HG03280 (cell line): ENCODE data around the gene ZNF488.

Experiments used
- ATAC-seq: cut with Tn5 transposase; IDR thresholded peaks from one replicate; pipeline ENCODE4 v1.9.1; 2021; ENCODE audit warnings: mild to moderate bottlenecking, moderate library complexity; ENCODE audit not compliant: unreplicated experiment

Gene ZNF488

DNA sequence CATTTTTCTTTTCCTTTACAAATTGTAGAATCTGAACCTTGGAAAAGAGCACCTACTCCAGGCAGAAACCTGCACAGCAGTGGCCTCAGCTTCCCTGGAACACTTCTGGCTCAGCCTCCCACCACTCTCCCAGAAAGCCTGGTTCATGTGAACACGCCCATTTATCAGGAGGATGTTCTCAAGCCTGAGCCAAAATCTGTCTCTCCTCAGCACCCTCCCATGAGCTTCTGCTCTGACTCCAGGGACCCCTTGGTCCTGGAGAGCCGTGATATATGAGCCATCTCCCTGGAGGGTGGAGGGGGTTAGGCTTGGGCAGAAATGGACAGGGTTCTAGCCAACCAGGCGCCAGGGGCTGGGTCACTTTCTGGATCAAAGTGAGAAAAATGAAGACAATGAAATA is 51.7 kb downstream of the ZNF488 start:
- ATAC-seq = no peak

DNA sequence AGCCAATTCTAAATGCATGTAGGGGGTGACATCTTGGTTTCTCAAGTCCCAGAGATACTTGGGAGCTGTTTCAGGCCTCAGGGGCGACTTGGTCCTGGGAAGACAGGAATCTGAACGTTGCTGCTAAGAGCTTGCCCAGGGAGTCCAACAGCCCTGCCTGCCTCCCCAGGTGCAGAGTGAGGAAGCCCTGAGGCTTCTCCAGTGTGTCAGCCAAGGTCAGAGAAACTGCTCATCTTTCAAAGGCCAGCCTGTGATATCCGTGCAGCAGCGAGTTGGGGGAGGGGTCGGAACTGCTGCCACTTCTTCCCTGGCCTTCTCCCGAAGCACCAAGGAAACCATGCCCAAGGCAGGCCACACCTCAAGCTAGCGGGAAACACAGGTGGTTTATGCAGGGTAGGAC is 52.1 kb downstream of the ZNF488 start:
- no peak for ATAC-seq

DNA sequence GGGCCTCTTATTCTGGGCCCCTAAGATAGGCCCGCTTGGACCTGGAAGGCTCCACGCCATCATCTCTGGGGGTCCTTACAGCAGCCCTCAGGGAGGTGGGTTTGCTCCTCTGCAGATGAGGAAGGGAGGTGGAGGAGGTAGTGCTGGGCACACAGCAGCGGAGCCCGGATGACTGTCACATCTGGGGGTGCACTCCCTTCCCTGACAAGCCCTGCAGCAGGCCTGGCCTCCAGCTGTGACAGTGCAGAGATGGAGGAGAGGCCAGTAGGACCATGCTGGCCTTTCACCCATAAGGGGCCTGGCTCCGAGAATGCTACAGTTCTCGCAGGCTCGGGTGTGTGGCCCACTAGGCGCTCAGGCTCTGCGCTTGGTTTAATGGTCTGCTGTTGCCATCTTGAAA is 52.6 kb downstream of the ZNF488 start:
- ATAC-seq = no peak

DNA sequence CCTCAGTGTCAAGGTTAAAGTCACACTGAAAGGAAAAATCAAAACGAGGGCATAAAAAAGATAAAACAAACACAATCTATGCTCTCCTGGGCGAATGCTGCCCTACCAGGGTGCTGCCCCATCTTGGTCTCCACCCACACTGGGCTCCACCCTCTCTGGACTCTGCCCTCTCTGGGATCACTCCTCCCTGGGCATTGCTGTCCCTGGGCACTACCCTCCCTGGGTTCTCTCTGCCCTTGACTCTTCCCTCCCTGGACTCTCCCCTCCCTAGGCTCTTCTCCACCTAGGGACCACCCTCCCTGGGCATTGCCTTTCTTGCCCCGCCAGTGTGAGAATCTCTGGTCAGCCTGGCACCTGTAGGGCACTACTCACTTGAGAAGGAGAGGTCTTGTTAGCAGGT is 53.3 kb downstream of the ZNF488 start:
- ATAC-seq = no peak

DNA sequence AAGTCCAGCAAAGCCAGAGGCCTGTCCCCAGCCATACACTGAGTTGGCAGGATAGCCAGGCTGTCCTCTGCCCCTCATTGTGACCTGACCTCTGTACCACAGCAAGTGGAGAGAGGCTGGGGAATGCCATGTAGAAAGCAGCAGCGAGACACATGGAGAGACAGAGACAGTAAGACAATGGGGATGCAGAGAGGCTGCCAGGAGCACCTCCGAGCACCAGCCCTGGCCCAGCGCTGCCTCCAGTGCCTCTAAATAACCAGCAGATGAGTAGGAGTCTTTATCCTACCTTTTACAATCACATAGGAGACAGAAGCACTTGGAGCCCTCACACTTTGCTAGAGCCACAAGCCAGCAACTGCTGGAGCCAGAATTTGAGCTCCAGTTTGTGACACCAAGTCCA is 53.7 kb downstream of the ZNF488 start:
- ATAC-seq = no peak

DNA sequence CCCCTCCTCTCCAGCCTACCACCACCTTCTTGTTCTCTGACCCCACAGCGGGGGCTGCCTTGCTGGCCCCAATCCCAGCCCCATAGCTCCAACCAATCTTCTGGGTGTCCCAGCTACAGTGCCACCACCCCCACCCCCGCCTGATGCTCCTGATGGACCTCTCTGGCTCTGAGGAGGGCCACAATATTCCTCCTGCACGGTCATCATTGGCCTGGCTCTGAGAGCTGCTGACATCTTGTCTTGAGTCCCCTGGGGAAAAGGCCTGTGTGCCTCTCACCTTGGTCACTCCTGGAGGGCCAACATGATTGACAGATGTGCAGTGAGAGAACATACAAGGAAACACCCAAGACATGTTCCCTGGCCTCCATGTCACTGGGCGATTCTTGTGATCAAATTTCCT is 54.2 kb downstream of the ZNF488 start:
- ATAC-seq = no peak

DNA sequence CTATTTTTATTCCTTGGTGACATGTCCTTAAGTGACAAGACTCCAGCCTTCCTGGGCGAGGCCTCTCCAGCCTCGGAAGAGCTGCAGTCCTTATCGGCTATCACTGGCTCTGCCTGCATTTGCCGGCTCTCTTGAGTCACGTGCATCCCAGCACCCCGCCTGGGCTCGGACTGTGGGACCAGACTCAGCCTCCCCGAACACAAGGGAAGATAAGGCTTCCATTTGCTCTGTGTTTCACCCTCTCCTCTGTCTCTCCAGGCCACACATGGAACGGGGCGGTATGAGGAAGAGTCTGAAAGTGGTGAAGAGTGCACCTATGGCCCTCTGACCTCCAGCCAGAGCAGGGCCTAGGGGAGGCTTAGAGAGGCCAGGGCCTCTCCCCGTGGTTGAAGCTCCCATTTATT is 57.2 kb downstream of the ZNF488 start:
- no peak for ATAC-seq

DNA sequence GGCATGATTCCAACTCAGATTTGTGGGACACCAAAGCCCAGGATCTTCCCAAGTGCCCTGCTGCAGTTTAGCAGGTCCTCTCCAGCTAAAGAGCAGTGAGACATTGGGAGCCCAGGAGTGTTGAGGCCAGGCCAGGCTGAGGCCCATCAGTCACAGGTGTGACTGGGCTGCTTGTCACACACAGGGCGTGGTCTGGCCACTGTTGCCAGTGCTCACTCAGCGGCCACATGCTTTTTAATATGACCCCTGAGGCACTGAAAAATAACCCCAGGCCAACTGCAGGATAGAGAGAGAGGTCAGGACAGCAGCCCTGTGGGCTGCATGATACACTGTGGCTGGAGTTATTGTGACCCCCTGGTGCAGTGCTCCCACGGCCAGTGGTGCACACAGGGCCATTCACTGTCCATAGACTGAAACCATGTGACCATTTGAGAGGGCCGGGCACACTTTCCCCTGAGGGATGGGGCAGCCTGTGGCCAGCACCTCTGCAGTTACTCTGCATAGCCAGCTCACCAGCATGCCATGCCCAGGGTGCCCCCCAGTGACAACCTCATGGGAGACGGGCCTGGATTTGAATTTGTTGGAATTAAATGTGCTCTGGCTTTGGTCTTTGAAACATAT is 57.7 kb downstream of the ZNF488 start:
- no peak for ATAC-seq

DNA sequence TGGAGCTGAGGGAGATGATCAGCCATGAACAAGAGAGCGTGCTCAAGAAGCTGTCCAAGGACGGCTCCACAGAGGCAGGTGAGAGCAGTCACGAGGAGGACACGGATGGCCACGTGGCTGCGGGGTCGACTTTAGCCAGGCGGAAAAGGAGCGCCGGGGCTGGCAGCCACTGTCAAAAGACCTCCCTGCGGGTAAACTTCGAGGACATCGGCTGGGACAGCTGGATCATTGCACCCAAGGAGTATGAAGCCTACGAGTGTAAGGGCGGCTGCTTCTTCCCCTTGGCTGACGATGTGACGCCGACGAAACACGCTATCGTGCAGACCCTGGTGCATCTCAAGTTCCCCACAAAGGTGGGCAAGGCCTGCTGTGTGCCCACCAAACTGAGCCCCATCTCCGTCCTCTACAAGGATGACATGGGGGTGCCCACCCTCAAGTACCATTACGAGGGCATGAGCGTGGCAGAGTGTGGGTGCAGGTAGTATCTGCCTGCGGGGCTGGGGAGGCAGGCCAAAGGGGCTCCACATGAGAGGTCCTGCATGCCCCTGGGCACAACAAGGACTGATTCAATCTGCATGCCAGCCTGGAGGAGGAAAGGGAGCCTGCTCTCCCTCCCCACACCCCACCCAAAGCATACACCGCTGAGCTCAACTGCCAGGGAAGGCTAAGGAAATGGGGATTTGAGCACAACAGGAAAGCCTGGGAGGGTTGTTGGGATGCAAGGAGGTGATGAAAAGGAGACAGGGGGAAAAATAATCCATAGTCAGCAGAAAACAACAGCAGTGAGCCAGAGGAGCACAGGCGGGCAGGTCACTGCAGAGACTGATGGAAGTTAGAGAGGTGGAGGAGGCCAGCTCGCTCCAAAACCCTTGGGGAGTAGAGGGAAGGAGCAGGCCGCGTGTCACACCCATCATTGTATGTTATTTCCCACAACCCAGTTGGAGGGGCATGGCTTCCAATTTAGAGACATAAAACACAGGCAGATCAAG is 58.5 kb downstream of the ZNF488 start:
- no peak for ATAC-seq

DNA sequence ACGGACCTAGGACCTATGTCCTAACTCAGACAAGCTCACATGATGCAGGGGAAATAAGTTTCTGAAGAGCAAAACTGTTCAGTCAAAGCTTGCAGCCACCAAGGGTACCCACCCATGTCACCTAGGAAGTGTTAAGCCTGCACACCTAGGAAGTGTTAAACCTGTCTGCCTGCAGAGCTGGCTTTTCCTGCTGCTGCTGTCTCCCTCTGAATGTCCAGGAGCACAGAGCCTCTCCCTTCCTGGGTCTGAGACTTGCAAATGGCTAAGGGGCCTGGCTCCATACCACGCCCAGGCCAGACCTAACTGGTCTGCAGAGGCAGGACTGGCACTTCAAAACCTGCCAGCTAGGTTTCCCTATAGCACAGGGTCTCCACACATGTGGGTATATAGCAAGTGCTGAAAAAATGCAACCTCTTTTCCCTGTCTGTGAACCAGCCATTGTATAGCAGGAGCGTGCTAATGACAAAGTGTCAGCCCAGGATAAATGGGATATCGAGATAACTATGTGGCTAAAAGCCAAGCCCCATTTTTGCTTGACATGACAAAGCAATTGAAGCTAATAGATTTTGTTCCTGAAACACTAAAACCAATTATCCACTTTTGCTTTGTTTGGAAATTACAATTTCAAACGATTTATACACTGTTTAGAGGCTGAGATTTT is 60.3 kb downstream of the ZNF488 start:
- ATAC-seq = no peak

DNA sequence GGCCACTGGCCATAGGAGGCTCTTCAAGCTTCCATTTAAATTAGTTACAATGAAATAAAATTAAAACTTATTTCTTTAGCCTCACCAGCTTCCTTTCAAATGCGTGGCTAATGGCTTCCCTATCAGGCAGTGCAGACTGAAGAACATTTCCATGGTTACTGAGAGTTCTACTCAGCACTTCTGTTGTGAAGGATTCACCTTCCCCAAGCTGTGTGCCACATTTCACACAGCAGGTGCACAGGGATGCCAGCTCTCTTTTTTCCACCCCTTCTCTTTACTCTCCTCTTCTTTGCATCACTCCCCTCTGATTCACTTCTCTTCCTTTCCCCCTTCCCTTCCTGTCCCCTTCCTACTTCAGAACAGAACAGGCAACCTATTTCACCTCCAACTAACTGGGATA is 61.0 kb downstream of the ZNF488 start:
- no peak for ATAC-seq

DNA sequence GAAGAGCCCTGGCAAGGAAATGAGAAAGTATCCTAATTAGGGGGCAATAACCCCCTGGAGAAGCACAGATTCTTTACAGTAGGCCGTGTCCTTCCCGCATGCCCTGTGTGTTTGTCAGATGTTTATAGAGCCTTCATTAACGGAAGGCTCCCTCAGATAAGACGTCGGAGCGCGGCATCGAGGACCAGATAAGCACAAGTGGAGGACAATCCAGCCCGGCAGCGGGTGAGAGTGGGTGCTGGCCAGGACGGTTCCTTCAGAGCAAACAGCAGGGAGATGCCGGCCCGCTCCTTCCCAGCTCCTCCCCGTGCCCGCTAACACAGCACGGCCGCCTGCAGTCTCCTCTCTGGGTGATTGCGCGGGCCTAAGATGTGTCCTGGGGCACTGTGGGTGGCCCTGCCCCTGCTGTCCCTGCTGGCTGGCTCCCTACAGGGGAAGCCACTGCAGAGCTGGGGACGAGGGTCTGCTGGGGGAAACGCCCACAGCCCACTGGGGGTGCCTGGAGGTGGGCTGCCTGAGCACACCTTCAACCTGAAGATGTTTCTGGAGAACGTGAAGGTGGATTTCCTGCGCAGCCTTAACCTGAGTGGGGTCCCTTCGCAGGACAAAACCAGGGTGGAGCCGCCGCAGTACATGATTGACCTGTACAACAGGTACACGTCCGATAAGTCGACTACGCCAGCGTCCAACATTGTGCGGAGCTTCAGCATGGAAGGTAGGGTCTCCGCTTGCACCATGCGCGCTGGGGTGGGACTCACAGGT is 61.6 kb downstream of the ZNF488 start, which contains the start of gene GDF2:
TSS of gene GDF2 (plus strand) at position 155 of the 762 bp plus-strand sequence. CDS start at position 370, 215 bp downstream.
- ATAC-seq = no peak

DNA sequence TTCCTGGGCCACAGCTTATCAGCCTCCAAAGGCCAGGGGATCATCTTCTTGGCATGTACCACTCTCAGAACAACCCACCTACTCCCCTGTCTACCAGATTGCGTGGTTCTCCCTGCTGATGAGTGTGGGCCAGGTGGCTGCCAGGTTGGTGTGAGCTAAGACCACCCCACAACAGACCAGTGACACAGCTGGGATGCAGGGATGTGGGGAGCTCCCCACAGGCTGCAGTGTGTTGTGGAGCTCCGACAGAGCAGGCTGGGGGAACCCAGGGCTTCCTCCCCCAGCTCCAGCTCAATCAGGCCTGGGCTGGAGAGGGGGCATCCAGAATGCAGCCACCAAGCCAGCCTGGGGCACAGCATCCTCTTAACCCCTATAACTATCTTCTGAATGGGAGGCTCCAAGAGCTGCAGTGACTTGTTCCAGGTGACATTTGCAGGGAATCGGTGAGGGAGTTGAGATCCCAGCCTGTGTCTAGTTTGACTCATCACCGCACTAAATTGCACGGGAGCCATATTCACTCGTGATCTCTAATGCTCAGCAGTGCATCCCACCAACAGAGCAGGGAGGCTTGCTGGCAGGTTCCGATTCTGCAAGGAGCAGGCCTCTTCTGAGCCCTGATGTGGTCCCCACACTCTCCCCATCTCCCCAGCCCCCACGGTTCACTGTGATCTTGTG is 62.4 kb downstream of the ZNF488 start:
- ATAC-seq = no peak

DNA sequence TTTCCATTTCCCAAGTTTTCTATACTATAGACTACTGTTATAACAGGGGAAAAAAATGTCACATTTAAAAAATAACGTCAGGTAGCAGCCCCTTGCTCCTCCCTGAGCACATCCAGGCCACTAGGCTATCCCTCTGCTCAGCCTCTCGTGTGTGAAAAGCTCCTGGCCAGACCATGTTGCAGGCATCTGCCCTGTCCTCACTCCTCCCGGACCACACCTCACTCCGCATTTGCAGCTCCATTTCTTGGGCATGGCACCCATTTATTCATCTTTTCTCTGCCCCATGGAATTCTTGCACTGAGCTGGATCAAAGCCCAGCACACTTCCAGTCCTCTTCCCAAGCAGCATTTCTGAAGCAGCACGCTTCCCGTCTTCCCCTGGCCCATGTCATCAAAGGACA is 63.3 kb downstream of the ZNF488 start:
- ATAC-seq = no peak

DNA sequence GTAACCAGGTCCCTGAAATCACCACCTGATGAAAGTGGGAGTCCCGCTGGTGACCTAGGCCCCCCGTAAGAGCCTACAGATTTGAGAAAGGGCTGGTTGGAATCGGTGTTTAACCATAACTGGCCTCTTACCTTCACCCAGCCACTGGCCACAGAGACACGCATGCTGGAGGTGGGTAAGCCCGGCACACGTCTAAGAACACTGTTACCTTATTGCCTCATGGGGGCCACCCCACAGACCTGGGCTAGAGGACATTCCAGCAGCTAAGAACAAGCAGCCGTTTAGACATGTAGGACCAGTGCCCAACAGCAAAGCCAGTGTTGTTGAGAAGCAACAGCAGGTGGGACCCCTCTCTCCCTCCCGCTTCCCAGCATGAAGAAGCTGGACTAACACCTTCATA is 64.3 kb downstream of the ZNF488 start:
- no peak for ATAC-seq

DNA sequence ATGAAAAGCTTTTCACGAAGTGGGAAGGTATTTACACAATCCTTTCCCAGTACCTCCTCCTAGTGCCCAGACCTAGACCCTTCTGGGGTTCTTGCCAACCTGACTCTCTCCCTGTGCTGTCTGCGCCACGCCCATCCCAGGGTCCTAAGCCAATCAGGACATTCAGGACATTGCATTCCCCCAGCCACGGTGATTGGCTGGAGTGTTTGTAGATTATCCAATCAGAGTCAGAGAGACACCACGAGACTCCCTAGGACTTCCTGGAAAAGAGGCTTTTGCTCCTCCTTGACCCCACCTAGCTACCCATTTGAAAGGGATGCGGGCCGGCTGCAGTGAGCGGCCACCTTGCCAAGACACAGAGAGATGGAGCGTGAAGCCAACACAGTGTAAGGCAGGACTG is 65.4 kb downstream of the ZNF488 start:
- ATAC-seq = no peak

DNA sequence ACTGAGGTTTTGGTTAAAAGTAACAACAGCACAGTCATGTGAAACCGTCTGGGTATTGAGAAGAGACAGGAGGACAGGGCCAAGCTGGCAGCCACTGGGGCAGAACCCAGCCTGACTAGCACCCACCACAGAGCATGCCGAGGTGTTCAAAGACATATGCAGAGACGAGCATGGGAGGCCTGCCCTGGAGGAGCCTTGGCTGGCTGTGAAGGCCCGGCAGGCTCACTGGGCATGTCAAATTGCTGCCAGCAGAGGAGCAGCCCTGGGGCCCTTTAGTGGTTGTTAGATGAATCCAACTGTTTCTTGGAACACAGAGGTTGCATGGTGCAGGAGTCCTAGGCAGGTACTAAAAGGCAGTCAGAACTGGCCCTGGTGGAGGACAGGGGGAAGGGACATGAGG is 66.8 kb downstream of the ZNF488 start:
- ATAC-seq = no peak

DNA sequence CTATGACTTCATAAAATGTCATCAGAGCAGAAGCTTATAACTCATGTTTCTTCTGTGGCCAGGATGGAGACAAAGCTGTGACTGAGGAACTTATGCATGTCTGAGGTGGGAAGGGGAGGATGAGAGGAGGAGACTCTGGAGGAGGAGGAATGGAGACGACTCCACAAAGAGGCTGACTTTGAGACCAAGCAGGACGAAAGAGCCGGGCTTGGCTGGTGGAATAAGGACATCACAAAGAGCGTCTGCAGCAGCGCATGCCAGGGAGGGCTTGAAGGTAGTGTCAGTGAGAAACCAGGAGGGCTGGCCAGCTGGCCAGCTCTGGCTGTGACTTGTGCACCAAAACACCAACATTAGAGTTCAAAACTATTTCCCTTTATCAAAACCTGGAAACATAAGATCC is 68.0 kb downstream of the ZNF488 start:
- ATAC-seq = no peak
